NCI-H69 (cell line): ENCODE results near the gene GOLGA6L7.
A peak's percentile ranks its signal among the peaks of the same experiment; 100 is the strongest.
"Not testable (repeated sequence)": the region's sequence is repeated elsewhere in the genome, so short reads cannot be mapped to it uniquely, and the experiment has no call there.

Experiments
- DNase-seq: peaks from one replicate; lab custom pipeline; 2025; lab: John Stamatoyannopoulos, UW

GOLGA6L7 gene

GRCh38 chr15:28885128-28885629 is 36.7 kb upstream of the GOLGA6L7 start:
- DNase-seq = no peak

GRCh38 chr15:28884151-28884940 is 35.9 kb upstream of the GOLGA6L7 start:
- no peak for DNase-seq

- no peak for DNase-seq
Observed at GRCh38 chr15:28881600-28881999, 33.2 kb upstream of the GOLGA6L7 start.

- no peak for DNase-seq
Observed at GRCh38 chr15:28881170-28881569, 32.7 kb upstream of the GOLGA6L7 start.

- DNase-seq = no peak
Observed at GRCh38 chr15:28880680-28881079, 32.2 kb upstream of the GOLGA6L7 start.

GRCh38 chr15:28879551-28879950 is 31.1 kb upstream of the GOLGA6L7 start:
- no peak for DNase-seq

GRCh38 chr15:28878209-28878608 is 29.8 kb upstream of the GOLGA6L7 start:
- no peak for DNase-seq

GRCh38 chr15:28876845-28877185 is 28.4 kb upstream of the GOLGA6L7 start:
- no peak for DNase-seq

- DNase-seq = no peak
Observed at GRCh38 chr15:28876131-28876844, 27.8 kb upstream of the GOLGA6L7 start.

- no peak for DNase-seq
Observed at GRCh38 chr15:28875461-28876000, 27.1 kb upstream of the GOLGA6L7 start.

- DNase-seq = peak; percentile 82
Observed at GRCh38 chr15:28873585-28874190, 25.2 kb upstream of the GOLGA6L7 start.

GRCh38 chr15:28873006-28873405 is 24.6 kb upstream of the GOLGA6L7 start:
- no peak for DNase-seq

- no peak for DNase-seq
Observed at GRCh38 chr15:28871168-28871567, 22.7 kb upstream of the GOLGA6L7 start.

GRCh38 chr15:28868744-28869345 is 20.4 kb upstream of the GOLGA6L7 start:
- DNase-seq = no peak

- DNase-seq = not testable (repeated sequence)
Observed at GRCh38 chr15:28861589-28862293, 13.3 kb upstream of the GOLGA6L7 start.

GRCh38 chr15:28861031-28861534 is 12.6 kb upstream of the GOLGA6L7 start:
- DNase-seq = no peak

GRCh38 chr15:28854578-28854977 is 6.1 kb upstream of the GOLGA6L7 start:
- DNase-seq = not testable (repeated sequence)

- not testable (repeated sequence) for DNase-seq
Observed at GRCh38 chr15:28853654-28854053, 5.2 kb upstream of the GOLGA6L7 start.

- DNase-seq = not testable (repeated sequence)
Observed at GRCh38 chr15:28849766-28850165, 1.3 kb upstream of the GOLGA6L7 start.

- DNase-seq = not testable (repeated sequence)
Observed at GRCh38 chr15:28849271-28849670, 827 bp upstream of the GOLGA6L7 start.

GRCh38 chr15:28847959-28848358 is 485 bp downstream of the GOLGA6L7 start:
- DNase-seq = not testable (repeated sequence)
